ENCODE results near the gene ZNF302. TPM values are rescaled to one million over a fixed set of nuclear protein-coding genes. Genes with fewer than 3 reads are reported as not detected.

Gene ZNF302
- total and polyA plus RNA-seq, 4 donors, result 5.8 to 18.6 (median 13.6) TPM

GRCh38 chr19:34676697-34677385, 637 bp upstream of the ZNF302 start, which contains the start of gene SCGB2B2:
Gene SCGB2B2, minus strand, starts transcription at chr19:34677159. Its CDS starts 82,596 bp downstream, at chr19:34594563.
- Histone ChIP-seq H3K4me1 (ENCODE audit: control insufficient read depth in 4 of 4, insufficient read depth in 4 of 4, low read length in 3 of 4) (peaks cover 0 to 32% (median 20%) of the 10 kb centered on the region in 4 donors), H3K9ac (ENCODE audit: low read depth in 1 of 2, low read length in 2 of 2) (peak within 1 kb of the TSS; percentile 63 to 69), H3K27me3 (ENCODE audit: control insufficient read depth in 4 of 4, insufficient read depth in 4 of 4, low read length in 3 of 4) (no peaks in the 10 kb centered on the region), H3K4me3 (ENCODE audit: low read depth in 1 of 3, low read length in 3 of 3) (peak within 1 kb of the TSS; percentile 85 to 96 (median 88)), H3K9me3 (ENCODE audit: control insufficient read depth in 4 of 4, low read length in 3 of 4) (peaks cover 3 to 19% (median 9%) of the 10 kb centered on the region in 4 donors), H3K36me3 (ENCODE audit: control insufficient read depth in 4 of 4, insufficient read depth in 3 of 4, low read depth in 1 of 4, low read length in 3 of 4) (peaks cover 2 to 31% (median 28%) of the 10 kb centered on the region in 4 donors), H3K27ac (ENCODE audit: low read depth in 1 of 2, low read length in 2 of 2) (peak within 1 kb of the TSS; percentile 92 to 93)
- DNase-seq (ENCODE audit: low spot score), result no peak
- TF ChIP-seq FOXA2 (IDR thresholded peaks at IDR 0.05) (peak; percentile 14), RAD21 (IDR thresholded peaks at IDR 0.05) (no peak), NR2F2 (IDR thresholded peaks at IDR 0.05) (peak; percentile 98), HNF4A (conservative IDR thresholded peaks at IDR 0.05) (no peak), JUND (IDR thresholded peaks at IDR 0.05) (peak; percentile 33 to 57), HNF4G (IDR thresholded peaks at IDR 0.05) (no peak), REST (IDR thresholded peaks at IDR 0.05) (peak; percentile 76), EGR1 (IDR thresholded peaks at IDR 0.05; ENCODE audit: low read depth in 2 of 2) (no peak), ATF3 (IDR thresholded peaks at IDR 0.05) (peak; percentile 61), MAX (IDR thresholded peaks at IDR 0.05) (no peak), SP1 (IDR thresholded peaks at IDR 0.05) (no peak), TAF1 (conservative IDR thresholded peaks at IDR 0.05) (no peak), YY1 (IDR thresholded peaks at IDR 0.05) (peak; percentile 96), GABPA (IDR thresholded peaks at IDR 0.05 in 1 of 2, conservative IDR thresholded peaks at IDR 0.05 in 1 of 2) (peak; percentile 71 to 91), FOXA1 (IDR thresholded peaks at IDR 0.05) (peak; percentile 40), RXRA (IDR thresholded peaks at IDR 0.05) (peak; percentile 48 to 64)
- TF ChIP-seq, protein P1, sequence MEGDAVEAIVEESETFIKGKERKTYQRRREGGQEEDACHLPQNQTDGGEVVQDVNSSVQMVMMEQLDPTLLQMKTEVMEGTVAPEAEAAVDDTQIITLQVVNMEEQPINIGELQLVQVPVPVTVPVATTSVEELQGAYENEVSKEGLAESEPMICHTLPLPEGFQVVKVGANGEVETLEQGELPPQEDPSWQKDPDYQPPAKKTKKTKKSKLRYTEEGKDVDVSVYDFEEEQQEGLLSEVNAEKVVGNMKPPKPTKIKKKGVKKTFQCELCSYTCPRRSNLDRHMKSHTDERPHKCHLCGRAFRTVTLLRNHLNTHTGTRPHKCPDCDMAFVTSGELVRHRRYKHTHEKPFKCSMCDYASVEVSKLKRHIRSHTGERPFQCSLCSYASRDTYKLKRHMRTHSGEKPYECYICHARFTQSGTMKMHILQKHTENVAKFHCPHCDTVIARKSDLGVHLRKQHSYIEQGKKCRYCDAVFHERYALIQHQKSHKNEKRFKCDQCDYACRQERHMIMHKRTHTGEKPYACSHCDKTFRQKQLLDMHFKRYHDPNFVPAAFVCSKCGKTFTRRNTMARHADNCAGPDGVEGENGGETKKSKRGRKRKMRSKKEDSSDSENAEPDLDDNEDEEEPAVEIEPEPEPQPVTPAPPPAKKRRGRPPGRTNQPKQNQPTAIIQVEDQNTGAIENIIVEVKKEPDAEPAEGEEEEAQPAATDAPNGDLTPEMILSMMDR (IDR thresholded peaks at IDR 0.05; ENCODE audit: low read depth, low read length, missing input control), result no peak
- TF ChIP-seq, protein P2, sequence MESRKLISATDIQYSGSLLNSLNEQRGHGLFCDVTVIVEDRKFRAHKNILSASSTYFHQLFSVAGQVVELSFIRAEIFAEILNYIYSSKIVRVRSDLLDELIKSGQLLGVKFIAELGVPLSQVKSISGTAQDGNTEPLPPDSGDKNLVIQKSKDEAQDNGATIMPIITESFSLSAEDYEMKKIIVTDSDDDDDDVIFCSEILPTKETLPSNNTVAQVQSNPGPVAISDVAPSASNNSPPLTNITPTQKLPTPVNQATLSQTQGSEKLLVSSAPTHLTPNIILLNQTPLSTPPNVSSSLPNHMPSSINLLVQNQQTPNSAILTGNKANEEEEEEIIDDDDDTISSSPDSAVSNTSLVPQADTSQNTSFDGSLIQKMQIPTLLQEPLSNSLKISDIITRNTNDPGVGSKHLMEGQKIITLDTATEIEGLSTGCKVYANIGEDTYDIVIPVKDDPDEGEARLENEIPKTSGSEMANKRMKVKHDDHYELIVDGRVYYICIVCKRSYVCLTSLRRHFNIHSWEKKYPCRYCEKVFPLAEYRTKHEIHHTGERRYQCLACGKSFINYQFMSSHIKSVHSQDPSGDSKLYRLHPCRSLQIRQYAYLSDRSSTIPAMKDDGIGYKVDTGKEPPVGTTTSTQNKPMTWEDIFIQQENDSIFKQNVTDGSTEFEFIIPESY (IDR thresholded peaks at IDR 0.05), result no peak
- 5% methylated on average over 26 of the region's 26 CpGs for WGBS
